GM18867 (cell line): ENCODE measurements around the gene ELAPOR1.

Experiments used
- ATAC-seq: cut with Tn5 transposase; IDR thresholded peaks from one replicate; pipeline ENCODE4 v1.9.1; 2021; ENCODE audit warnings: mild to moderate bottlenecking, moderate library complexity; ENCODE audit not compliant: unreplicated experiment

The ELAPOR1 gene

DNA sequence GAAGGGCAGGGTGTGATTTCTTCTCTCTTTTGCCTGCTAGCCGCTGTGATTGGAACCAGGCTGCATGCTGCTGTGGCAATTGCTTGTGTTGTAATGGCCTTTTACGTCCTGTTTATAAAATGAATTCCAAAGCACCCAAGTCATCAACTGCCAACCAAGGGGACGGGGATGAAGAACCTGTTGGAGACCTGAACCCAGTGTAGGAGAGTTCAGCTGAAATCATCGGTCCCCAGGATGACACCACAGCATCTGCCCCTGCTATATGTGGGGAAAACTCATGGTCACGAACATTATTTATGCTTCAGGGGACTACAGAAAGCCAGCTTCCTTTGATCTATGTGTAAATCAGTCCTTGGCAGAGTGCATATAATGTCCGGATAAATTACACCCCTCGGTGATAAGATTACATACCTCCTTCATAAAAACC is 19.5 kb upstream of the ELAPOR1 start:
- no peak for ATAC-seq

DNA sequence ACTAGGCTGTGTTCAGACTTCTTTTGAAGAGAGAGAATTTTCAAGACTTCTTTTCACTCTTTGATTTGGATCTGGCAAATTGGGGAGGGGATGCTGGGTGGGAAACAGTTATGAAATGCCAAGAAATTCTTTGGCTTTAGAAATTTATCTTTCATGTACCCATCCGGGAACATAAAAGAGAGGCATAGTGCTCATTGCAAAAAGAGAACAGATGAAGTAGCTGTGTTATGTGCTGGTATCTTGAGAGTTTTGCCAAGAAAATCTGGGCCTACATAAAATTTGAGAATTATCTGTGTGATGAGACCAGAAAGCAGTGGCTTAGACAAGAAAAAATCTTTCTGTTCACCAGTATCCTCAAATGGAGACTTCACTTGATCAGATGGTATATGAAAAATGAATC is 19.0 kb upstream of the ELAPOR1 start:
- ATAC-seq = no peak

DNA sequence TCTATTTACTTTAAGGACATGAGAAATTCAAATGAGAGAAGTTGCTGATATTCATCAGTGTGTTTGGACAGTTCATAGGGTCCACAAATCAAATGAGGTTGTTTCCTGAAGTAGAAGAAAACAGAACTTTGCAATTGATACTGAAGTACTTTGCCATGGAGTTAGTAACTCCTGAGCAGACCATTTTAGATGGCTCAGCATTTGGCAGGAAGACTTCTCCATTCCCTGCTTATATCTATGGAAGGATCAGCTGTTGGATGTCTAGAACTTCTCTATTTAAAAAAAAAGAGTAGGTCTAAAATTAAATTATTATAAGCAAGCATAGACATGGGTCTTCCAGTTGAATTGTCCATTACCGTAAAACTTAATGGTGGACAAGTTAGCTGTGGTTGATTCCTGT is 18.3 kb upstream of the ELAPOR1 start:
- no peak for ATAC-seq

DNA sequence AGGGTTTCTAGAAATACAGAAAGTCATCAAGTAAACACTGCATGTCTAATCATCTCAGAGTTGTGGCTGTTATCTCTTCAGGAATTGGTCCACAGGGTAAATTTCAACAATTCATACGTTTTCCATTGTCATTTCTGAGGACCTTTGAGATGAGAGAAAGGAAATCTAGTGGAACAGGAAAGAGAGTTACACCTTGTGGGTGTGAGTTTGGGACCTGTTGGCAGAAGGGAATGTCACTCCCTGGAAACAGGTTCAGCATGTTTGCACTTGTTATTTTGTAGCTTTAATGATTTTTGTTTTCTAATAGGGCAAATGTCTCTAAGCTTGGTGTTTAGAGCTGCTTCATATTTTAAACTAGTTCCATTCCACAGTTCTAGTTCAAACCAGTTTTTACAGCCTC is 17.8 kb upstream of the ELAPOR1 start:
- ATAC-seq = no peak

DNA sequence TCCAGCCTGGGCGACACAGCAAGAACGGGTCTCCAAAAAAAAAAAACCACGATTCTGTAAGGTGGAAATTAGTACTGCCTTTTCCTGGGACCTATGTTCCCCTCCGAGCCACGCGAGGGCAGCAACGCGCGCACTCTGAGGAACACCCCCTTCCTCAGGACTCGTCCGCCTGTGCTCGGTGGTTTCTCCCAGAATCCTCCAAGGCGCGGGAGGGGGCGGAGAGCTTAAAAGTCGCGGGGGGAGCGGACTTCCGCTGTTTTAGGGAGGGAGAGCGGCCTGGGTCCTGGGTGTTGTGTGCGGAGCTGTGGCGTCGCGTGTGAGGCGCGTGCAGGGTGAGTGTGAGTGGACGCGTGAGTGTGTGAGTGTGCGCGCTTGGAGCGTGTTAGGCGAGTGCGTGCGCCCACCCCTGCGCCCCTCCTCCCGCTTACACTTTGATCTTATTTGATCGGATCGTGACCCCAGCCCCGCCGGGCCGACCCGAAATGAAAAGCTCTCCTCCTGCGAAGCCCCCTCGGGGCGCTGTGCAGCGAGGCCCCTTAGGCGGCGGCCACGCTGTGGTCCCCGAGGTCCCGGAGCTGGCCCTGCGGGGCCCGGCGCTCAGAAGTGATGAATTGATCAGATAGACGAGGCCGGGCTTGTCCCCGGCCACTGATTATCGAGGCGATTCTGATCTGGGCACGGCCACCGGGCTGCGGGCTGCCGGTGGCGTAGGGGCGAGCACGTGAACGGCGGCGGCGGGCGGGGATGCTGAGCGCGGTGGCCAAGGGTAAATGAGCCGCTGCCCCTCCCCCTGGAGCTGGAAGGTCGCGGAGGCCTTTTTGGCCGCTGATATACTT is 13.8 kb upstream of the ELAPOR1 start:
- ATAC-seq = peak; percentile 88

DNA sequence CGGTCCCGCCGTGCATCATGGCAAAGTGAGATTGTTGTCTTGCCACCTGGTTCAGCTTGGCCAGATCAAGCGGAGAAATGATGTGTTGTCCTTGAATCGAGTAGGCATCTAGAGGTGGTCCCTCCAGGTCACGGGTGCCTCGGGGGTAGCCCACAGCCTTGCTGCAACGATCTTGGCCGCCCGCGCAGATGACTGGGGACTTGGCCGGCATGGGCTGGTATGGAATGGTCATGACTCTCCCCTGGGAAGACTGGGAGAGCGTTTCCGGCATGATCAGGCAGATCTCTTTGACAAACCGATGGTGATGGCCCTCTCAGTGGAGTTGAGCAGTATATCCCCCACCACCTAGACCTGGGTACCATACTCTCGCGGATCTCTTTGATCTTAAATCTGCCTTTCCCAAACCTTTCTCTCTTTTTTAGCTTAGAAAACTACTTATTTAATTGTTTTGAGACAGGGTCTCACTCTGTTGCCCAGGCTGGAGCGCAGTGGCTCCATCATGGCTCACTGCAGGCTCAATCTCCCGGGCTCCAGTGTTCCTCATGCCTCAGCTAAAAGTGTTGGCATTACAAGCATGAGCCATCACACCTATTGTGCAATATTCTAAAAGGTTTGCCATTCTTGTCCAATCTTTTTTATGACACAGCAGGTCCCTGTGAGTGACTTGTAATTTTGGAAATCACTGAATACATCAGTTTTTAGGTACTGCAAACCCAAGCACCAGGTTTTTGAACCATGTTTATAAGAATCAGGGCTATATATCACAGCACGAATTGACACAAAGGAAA is 9.4 kb upstream of the ELAPOR1 start:
- ATAC-seq = no peak

DNA sequence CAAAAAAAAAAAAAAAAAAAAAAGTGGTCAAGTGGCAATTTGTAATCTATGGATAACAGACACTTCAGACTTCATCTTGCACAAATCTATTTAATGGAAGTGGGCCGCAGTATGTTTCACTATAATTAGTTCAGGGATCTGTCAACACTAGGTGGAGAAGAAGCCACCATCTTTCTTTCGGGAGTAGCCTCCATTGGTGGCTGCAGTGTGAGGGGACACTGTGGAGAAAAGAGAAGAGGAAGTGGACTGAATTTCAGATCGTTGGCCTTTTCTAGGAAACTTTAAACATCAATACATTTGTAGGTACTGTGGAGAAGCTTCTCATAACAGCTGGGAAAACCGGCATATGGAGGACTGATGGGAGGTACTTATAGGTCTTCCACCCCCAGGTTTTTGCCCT is 8.0 kb upstream of the ELAPOR1 start:
- ATAC-seq = no peak

DNA sequence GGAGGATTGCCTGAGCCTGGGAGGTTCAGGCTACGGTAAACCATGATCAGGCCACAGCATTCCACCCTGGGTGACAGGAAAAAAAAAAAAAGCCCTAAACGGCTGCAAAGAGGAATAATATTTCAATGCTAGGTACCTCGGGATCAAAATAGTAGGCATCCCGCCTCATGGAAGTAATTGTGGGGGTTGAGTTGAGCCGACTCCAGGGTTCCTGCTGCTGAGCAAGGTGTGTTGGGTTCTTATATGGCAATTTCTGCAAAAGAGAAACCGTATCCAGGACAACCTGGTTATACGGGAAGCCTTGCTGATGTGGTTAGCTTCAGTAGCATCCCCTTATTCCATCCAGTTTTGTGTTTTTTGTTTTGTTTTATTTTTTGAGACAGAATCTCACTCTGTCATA is 6.1 kb upstream of the ELAPOR1 start:
- no peak for ATAC-seq

DNA sequence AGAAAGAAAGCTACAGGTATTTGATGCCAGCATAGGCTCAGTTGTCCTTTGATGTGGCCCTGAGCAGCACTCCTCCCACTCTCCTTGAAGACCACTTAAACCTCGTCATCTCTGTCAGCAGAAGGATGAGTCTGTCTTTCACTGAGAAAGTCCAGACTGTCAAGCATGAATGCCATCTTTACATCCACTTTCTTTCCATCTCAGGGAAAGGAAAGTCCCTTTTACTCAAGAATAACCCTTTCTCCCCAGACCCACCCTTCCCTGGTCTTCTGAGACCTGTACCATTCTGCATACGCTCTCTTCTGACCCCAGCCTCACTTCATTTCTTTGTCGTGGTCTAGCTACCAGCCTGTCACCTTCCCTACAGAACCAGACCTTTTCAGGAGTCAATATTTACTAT is 4.0 kb upstream of the ELAPOR1 start:
- ATAC-seq = no peak

DNA sequence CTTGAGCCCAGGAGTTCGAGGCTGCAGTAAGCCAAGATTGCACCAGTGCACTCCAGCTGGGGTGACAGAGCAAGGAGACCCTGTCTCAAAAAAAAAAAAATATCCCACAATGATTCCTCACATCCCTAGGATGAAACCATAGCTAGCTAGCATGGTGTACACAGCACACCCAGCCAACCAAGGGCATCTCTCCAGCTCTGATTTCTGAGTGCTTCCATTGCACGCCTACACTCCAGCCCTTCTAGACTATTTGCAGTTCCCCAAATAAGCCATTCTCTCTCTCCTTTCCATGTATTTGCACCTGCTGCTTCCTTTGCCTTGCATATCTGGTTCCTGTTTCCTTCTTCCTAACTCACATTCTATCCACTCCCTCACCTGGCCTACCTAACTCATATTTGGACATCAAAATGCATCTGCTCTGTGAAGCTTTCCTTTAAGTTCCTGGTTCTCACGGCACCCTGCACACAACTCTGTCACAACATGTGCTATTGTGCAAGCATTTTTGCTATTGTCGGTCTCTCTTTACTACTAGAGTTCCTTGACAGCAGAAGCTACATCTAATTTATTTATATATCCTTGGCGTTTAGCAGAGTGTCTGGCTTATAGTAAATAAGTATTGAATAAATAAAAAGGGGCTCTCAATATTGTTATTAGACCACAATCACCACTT is 2.4 kb upstream of the ELAPOR1 start:
- ATAC-seq = no peak

DNA sequence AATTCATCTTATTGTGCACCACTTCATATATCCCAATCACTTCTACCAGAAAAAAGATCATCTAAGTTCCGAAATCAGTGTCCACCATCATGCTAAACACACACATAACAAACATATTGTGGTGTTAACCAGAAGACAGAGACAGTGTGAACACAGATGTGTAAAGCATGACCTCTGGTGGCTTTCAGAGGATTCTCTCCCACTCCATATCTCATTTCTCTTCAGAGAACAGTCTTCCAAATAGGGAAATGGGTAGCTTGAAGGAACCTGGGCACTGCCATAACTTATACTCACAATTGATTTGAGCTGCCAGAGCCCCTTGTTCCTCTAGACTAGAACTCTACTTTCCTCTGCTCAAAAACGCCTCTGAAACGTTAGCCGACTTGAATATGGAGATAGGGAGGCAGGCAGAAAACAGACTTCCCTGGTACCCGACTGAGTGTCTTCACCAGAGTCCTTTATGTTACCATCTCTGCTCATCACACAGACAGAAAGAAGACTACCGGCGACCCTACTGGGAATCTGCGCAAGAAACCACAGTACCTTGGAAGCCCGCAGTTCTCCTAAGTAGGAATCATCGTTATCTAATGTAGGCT is 1.8 kb upstream of the ELAPOR1 start:
- peak; percentile 2 for ATAC-seq

DNA sequence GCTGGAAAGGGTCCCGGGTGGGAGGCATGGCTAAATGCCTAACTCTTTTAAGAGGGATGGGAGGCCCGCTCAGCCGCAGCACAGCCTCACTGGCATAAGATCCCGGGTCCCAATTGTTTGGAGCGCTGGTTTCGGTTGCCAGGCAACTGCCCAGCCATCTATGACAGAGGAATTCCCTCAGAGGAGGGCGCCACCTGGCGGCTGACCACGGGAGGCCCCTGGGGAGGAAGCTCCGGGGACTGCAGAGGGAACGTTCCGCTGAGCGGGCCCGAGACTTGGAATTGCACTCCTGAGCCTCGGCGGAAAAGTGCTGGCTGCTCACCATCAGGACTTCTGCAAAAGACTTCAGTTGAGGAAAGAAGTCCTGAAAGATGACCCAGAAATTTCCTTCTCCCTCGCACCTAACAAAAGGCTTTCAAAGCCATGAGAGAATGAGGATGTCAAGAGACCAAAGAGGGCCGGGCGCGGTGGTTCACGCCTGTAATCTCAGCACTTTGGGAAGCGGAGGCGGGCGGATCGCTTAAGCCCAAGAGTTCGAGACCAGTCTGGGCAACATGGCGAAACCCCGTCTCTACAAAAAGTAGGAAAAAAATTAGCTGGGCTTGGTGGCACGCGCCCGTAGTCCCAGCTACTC is 1.1 kb upstream of the ELAPOR1 start:
- peak; percentile 63 for ATAC-seq

DNA sequence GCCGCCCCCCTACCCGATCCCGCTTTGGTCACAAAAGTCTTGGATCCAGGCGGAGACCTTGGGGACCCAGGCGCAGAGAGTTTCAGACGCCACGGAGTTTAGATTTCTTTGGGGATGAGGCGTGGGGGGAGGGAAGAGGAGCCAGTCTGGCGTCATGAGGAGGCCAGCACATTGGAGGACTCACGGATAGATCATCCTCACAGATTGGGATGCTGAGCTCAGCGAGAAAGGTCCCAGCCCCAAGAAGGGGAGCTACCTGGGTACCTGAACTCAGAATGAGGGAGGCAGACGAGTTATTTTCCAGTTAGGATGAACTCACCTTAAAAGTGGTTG is 393 bp downstream of the ELAPOR1 start:
- ATAC-seq = no peak

DNA sequence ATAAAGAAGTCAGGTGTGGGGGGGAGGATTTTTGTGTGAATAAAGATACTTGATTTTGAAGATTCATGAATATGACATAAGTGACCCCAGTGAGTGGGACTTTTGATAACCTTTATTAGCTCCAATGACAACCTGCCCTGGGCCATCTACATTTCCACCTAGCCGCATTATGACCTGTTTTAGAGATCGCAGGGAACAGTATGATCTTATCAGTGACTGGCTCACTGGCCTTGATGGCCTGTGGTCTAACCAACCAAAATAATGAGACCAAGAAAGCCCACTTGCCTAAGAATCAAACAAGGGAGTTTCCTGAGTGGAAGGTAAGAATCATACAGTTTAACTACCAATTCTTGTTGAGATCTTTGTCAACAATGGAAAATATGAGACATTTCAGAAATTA is 1.8 kb downstream of the ELAPOR1 start:
- ATAC-seq = no peak

DNA sequence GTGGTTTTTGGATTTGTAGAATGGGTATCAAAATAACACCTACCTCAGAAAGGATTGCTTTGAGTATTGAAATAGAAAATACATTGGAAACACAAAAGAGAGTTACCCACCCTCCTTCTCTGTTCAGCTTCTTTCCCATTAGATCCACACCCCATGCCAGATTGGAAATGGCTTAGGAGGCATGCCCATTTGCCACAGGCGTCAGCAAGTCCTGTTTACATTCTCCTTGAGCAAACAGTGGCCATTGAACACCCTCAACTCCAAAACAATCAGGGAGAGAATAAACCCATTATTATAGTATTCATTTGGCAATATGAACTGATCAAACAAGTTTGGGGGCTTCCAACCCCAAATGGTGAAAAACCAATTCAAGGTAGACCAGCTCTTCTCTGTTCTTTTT is 2.4 kb downstream of the ELAPOR1 start:
- no peak for ATAC-seq

DNA sequence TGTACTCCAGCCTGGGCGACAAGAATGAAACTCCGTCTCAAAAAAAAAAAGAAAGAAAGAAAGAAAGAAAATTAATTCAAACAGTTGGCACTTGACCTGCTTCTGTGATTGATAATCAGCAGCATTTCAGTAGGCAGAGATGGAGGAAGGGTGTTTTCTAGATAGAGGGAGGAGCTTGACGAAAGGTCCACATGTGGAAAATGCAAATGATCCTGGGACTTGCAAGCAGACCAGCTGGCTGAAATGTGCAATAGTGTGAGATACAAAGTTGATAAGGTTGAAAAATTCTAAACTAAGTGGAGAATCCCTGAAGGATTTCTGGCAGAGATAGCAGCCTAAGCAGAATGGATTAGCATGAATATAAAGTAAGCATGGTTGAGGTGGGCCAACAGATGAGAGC is 4.2 kb downstream of the ELAPOR1 start:
- ATAC-seq = no peak

DNA sequence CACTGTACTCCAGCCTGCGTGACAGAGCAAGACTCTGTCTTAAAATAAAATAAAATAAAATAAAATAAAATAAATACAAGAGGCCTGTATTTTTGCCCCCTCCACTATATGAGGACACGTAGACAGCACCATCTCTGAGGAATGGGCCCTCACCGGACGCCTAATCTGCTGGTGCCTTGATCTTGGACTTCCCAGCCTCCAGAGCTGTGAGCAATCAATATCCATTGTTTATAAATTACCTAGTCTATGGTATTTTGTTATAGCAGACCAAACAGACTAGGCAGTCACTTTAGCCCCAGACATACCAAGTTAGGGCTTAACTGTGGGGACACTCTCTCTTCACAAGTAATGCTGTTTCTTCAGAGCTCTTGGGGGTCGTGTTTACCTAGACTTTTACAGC is 6.4 kb downstream of the ELAPOR1 start:
- ATAC-seq = no peak

DNA sequence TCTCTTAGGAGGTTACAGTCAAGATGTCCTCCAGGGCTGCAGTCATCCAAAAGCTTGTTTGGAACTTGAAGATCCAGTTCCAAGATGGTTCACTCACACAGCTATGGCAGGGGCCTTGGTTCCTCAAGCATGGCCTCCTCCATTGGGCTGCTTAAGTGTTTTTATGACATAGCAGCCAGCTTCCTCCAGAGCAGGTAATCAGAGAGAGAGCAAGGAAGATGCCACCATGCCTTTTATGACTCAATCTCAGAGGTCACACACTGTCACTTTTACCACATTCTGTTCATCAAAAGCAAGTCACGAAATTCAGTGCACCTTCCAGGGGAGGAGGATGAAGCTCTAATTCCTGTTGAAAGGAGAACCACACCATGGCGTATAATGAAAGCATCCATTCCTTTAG is 17.1 kb downstream of the ELAPOR1 start:
- no peak for ATAC-seq

DNA sequence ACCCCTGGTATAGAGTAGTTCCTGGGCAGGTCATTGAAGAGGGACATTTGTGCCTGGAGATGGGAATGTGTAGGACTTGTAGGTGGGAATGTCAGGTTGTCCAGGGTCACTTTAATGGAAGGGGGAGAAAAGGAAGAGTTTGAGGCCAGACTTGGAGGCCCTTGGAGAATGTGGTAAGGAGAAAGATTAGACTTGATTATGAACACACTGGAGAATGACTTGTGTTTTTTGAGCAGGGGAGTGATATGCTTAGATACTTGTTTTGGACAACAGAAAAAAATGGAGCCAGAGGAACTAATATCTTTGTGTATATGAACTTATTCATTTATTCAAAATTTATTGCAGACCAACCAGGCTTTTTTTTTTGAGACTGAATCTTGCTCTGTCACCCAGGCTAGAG is 17.9 kb downstream of the ELAPOR1 start:
- ATAC-seq = no peak

DNA sequence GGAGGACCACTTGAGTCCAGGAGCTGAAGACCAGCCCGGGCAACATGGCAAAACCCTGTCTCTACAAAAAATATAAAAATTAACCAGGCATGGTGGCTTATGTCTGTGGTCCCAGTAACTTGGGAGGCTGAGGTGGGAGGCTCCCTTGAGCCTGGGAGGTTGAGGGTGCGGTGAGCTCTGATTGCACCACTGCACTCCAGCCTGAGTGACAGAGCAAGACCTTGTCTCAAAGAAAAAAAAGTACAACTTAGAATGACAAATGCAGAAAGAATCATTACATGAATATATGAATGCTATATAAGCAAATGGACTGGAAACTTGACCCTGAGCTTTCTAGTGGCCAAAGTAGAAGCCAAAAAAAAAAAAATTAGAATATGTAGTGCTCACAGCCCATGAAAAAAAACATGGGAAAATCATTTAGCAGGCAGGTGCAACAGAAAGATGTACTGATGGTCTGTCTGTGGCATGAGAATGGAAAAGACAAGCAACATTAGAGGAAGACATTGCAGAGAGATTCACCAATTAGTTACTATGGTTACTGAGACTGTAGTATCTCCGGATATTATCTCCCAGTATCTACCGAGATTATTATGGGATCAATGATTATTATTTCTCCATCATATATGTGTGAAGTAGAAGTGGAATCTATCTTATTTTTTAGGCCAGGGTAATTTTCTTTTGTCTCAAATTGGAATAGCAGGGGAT is 19.2 kb downstream of the ELAPOR1 start:
- ATAC-seq = no peak
